ENCODE data around the gene LRRC10.

LRRC10 gene

GRCh38 chr12:69610729-69611128, at the start of gene LRRC10:
Gene LRRC10, minus strand, starts transcription at chr12:69610907. Its CDS starts 69 bp downstream, at chr12:69610838.
- Histone ChIP-seq H3K9me3 (ENCODE audit: low read length) (no peaks in the 10 kb centered on the region), H3K4me3 (ENCODE audit: low read depth in 1 of 2, low read length in 2 of 2) (no peak within 1 kb of the TSS), H3K9ac (ENCODE audit: low read length) (no peak within 1 kb of the TSS), H3K4me1 (ENCODE audit: insufficient read depth, low read length) (no peaks in the 10 kb centered on the region), H3K27ac (ENCODE audit: low read depth, low read length) (no peak within 1 kb of the TSS), H3K27me3 (ENCODE audit: control insufficient read depth in 1 of 2, insufficient read depth in 2 of 2, low read length in 2 of 2) (no peaks in the 10 kb centered on the region), H3K36me3 (ENCODE audit: insufficient read depth, low read length) (no peaks in the 10 kb centered on the region)

GRCh38 chr12:69660164-69660863, 49.6 kb upstream of the LRRC10 start:
- no peak overlapping the region for H3K27ac ChIP-seq (ENCODE audit: low read depth, low read length)
- H3K27me3 ChIP-seq (ENCODE audit: control insufficient read depth in 1 of 2, insufficient read depth in 2 of 2, low read length in 2 of 2): no peaks in the 10 kb centered on the region
- no peaks in the 10 kb centered on the region for H3K9me3 ChIP-seq (ENCODE audit: low read length)
- no peaks in the 10 kb centered on the region for H3K36me3 ChIP-seq (ENCODE audit: insufficient read depth, low read length)
- H3K4me3 ChIP-seq (ENCODE audit: low read depth in 1 of 2, low read length in 2 of 2): no peak overlapping the region
- H3K4me1 ChIP-seq (ENCODE audit: insufficient read depth, low read length): no peaks in the 10 kb centered on the region
- H3K9ac ChIP-seq (ENCODE audit: low read length): no peak overlapping the region

- Histone ChIP-seq H3K36me3 (ENCODE audit: insufficient read depth, low read length) (no peaks in the 10 kb centered on the region), H3K4me3 (ENCODE audit: low read depth in 1 of 2, low read length in 2 of 2) (no peak overlapping the region), H3K9me3 (ENCODE audit: low read length) (no peaks in the 10 kb centered on the region), H3K4me1 (ENCODE audit: insufficient read depth, low read length) (no peaks in the 10 kb centered on the region), H3K27ac (ENCODE audit: low read depth, low read length) (no peak overlapping the region), H3K9ac (ENCODE audit: low read length) (no peak overlapping the region), H3K27me3 (ENCODE audit: control insufficient read depth in 1 of 2, insufficient read depth in 2 of 2, low read length in 2 of 2) (no peaks in the 10 kb centered on the region)
Observed at GRCh38 chr12:69658203-69658602, 47.5 kb upstream of the LRRC10 start.

GRCh38 chr12:69657376-69658137, 46.9 kb upstream of the LRRC10 start:
- Histone ChIP-seq H3K4me1 (ENCODE audit: insufficient read depth, low read length) (no peaks in the 10 kb centered on the region), H3K36me3 (ENCODE audit: insufficient read depth, low read length) (no peaks in the 10 kb centered on the region), H3K9ac (ENCODE audit: low read length) (no peak overlapping the region), H3K4me3 (ENCODE audit: low read depth in 1 of 2, low read length in 2 of 2) (no peak overlapping the region), H3K9me3 (ENCODE audit: low read length) (no peaks in the 10 kb centered on the region), H3K27ac (ENCODE audit: low read depth, low read length) (no peak overlapping the region), H3K27me3 (ENCODE audit: control insufficient read depth in 1 of 2, insufficient read depth in 2 of 2, low read length in 2 of 2) (no peaks in the 10 kb centered on the region)

- no peak overlapping the region for H3K9ac ChIP-seq (ENCODE audit: low read length)
- H3K27ac ChIP-seq (ENCODE audit: low read depth, low read length): no peak overlapping the region
- no peaks in the 10 kb centered on the region for H3K27me3 ChIP-seq (ENCODE audit: control insufficient read depth in 1 of 2, insufficient read depth in 2 of 2, low read length in 2 of 2)
Observed at GRCh38 chr12:69655616-69656340, 45.1 kb upstream of the LRRC10 start.

GRCh38 chr12:69653703-69654102, 43.0 kb upstream of the LRRC10 start:
- no peak overlapping the region for H3K4me3 ChIP-seq (ENCODE audit: low read depth in 1 of 2, low read length in 2 of 2)
- H3K9ac ChIP-seq (ENCODE audit: low read length): no peak overlapping the region
- H3K27me3 ChIP-seq (ENCODE audit: control insufficient read depth in 1 of 2, insufficient read depth in 2 of 2, low read length in 2 of 2): no peaks in the 10 kb centered on the region
- H3K27ac ChIP-seq (ENCODE audit: low read depth, low read length): no peak overlapping the region
- H3K9me3 ChIP-seq (ENCODE audit: low read length): no peaks in the 10 kb centered on the region
- H3K4me1 ChIP-seq (ENCODE audit: insufficient read depth, low read length): no peaks in the 10 kb centered on the region
- H3K36me3 ChIP-seq (ENCODE audit: insufficient read depth, low read length): no peaks in the 10 kb centered on the region

More at GRCh38 chr12:69655616-69656340, 45.1 kb upstream of the LRRC10 start:
- Histone ChIP-seq H3K9me3 (ENCODE audit: low read length) (no peaks in the 10 kb centered on the region), H3K36me3 (ENCODE audit: insufficient read depth, low read length) (no peaks in the 10 kb centered on the region), H3K4me1 (ENCODE audit: insufficient read depth, low read length) (no peaks in the 10 kb centered on the region), H3K4me3 (ENCODE audit: low read depth in 1 of 2, low read length in 2 of 2) (no peak overlapping the region)

GRCh38 chr12:69651922-69652321, 41.2 kb upstream of the LRRC10 start:
- Histone ChIP-seq H3K4me3 (ENCODE audit: low read depth in 1 of 2, low read length in 2 of 2) (no peak overlapping the region), H3K27ac (ENCODE audit: low read depth, low read length) (no peak overlapping the region), H3K9ac (ENCODE audit: low read length) (no peak overlapping the region), H3K27me3 (ENCODE audit: control insufficient read depth in 1 of 2, insufficient read depth in 2 of 2, low read length in 2 of 2) (no peaks in the 10 kb centered on the region), H3K4me1 (ENCODE audit: insufficient read depth, low read length) (no peaks in the 10 kb centered on the region), H3K9me3 (ENCODE audit: low read length) (no peaks in the 10 kb centered on the region), H3K36me3 (ENCODE audit: insufficient read depth, low read length) (no peaks in the 10 kb centered on the region)

GRCh38 chr12:69649529-69649928, 38.8 kb upstream of the LRRC10 start:
- Histone ChIP-seq H3K9ac (ENCODE audit: low read length) (no peak overlapping the region), H3K27me3 (ENCODE audit: control insufficient read depth in 1 of 2, insufficient read depth in 2 of 2, low read length in 2 of 2) (no peaks in the 10 kb centered on the region), H3K27ac (ENCODE audit: low read depth, low read length) (no peak overlapping the region), H3K9me3 (ENCODE audit: low read length) (no peaks in the 10 kb centered on the region), H3K4me1 (ENCODE audit: insufficient read depth, low read length) (no peaks in the 10 kb centered on the region), H3K4me3 (ENCODE audit: low read depth in 1 of 2, low read length in 2 of 2) (no peak overlapping the region), H3K36me3 (ENCODE audit: insufficient read depth, low read length) (no peaks in the 10 kb centered on the region)

- Histone ChIP-seq H3K9me3 (ENCODE audit: low read length) (no peaks in the 10 kb centered on the region), H3K4me3 (ENCODE audit: low read depth in 1 of 2, low read length in 2 of 2) (no peak overlapping the region)
Observed at GRCh38 chr12:69648476-69648875, 37.8 kb upstream of the LRRC10 start.

GRCh38 chr12:69647178-69647577, 36.5 kb upstream of the LRRC10 start:
- no peak overlapping the region for H3K27ac ChIP-seq (ENCODE audit: low read depth, low read length)
- H3K36me3 ChIP-seq (ENCODE audit: insufficient read depth, low read length): no peaks in the 10 kb centered on the region
- H3K4me1 ChIP-seq (ENCODE audit: insufficient read depth, low read length): no peaks in the 10 kb centered on the region
- H3K4me3 ChIP-seq (ENCODE audit: low read depth in 1 of 2, low read length in 2 of 2): no peak overlapping the region
- no peak overlapping the region for H3K9ac ChIP-seq (ENCODE audit: low read length)
- H3K9me3 ChIP-seq (ENCODE audit: low read length): no peaks in the 10 kb centered on the region
- no peaks in the 10 kb centered on the region for H3K27me3 ChIP-seq (ENCODE audit: control insufficient read depth in 1 of 2, insufficient read depth in 2 of 2, low read length in 2 of 2)

More at GRCh38 chr12:69648476-69648875, 37.8 kb upstream of the LRRC10 start:
- no peak overlapping the region for H3K27ac ChIP-seq (ENCODE audit: low read depth, low read length)
- no peaks in the 10 kb centered on the region for H3K27me3 ChIP-seq (ENCODE audit: control insufficient read depth in 1 of 2, insufficient read depth in 2 of 2, low read length in 2 of 2)
- H3K36me3 ChIP-seq (ENCODE audit: insufficient read depth, low read length): no peaks in the 10 kb centered on the region
- H3K4me1 ChIP-seq (ENCODE audit: insufficient read depth, low read length): no peaks in the 10 kb centered on the region
- no peak overlapping the region for H3K9ac ChIP-seq (ENCODE audit: low read length)

GRCh38 chr12:69645031-69645430, 34.3 kb upstream of the LRRC10 start:
- no peaks in the 10 kb centered on the region for H3K9me3 ChIP-seq (ENCODE audit: low read length)
- no peak overlapping the region for H3K4me3 ChIP-seq (ENCODE audit: low read depth in 1 of 2, low read length in 2 of 2)
- H3K36me3 ChIP-seq (ENCODE audit: insufficient read depth, low read length): no peaks in the 10 kb centered on the region
- H3K9ac ChIP-seq (ENCODE audit: low read length): no peak overlapping the region
- no peaks in the 10 kb centered on the region for H3K4me1 ChIP-seq (ENCODE audit: insufficient read depth, low read length)
- no peaks in the 10 kb centered on the region for H3K27me3 ChIP-seq (ENCODE audit: control insufficient read depth in 1 of 2, insufficient read depth in 2 of 2, low read length in 2 of 2)
- no peak overlapping the region for H3K27ac ChIP-seq (ENCODE audit: low read depth, low read length)
